ENCODE data around the gene CRLF1. TPM values are rescaled to one million over a fixed set of nuclear protein-coding genes. Genes with fewer than 3 reads are reported as not detected.

Gene CRLF1, protein sequence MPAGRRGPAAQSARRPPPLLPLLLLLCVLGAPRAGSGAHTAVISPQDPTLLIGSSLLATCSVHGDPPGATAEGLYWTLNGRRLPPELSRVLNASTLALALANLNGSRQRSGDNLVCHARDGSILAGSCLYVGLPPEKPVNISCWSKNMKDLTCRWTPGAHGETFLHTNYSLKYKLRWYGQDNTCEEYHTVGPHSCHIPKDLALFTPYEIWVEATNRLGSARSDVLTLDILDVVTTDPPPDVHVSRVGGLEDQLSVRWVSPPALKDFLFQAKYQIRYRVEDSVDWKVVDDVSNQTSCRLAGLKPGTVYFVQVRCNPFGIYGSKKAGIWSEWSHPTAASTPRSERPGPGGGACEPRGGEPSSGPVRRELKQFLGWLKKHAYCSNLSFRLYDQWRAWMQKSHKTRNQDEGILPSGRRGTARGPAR
- total RNA-seq (2014; rRNA removed; shearing (Covaris generic)) = 0.32 and 2.6 TPM in 2 replicates
- 0.42 and 0.57 TPM in 2 replicates for polyA plus RNA-seq (2015; cell fraction: cytosol; rRNA removed)
- polyA plus RNA-seq (2015; cell fraction: nucleus; rRNA removed) = not detected in 2 replicates

DNA sequence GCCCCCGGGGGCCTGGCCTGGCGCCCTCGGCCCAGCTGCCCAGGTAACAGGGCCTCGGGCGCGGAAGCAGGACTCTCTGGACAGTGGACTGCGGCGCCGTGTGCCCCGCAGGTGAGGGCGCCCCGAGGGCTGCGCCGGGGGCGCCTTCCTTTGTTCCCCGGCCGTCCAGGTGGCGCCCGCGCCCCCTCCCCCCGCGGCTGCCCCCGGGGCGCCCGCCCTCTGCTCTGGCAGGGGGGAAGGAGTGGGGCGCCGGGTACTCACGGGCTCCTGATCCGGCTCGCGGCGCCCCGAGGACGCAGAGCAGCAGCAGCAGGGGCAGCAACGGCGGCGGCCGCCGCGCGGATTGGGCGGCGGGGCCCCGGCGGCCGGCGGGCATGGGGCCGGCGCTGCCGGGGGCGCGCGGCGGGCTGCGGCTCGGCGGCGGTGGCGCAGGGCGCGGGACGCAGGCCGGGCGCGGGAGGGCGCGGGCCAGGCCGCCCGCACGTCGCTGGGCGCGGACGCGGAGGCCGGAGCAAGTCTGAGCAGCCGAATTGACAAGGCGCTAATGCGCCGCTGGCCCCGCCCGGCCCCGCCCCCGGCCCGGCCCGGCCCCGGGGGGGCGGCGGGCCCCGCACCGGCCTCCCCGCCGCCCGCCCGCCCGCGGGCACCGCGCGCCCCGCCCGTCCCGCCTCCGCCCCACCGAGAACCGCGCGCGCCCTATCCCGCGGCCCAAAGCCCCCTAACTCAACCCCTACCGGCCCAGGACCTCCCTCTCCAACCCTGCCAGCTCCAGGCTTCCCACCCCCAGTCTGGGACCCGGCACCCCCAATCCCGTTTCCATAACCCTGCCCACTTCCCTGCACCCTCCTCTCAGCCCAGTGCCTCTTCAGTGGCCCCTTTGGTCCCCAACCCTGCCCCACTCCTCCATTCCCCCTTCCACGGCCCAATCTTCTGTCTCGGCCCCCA is at the start of gene CRLF1:
Gene CRLF1, minus strand, starts transcription at position 519 of the 945 bp plus-strand sequence. Its CDS starts 143 bp downstream, at position 376.
- in situ Hi-C loops (cut with HindIII; ENCODE audit: low pct_unique_long_range_greater_than_20kb, low sequenced_read_pairs) = no loop called here
- no peak for DNase-seq (ENCODE audit: low read depth, low spot score)

DNA sequence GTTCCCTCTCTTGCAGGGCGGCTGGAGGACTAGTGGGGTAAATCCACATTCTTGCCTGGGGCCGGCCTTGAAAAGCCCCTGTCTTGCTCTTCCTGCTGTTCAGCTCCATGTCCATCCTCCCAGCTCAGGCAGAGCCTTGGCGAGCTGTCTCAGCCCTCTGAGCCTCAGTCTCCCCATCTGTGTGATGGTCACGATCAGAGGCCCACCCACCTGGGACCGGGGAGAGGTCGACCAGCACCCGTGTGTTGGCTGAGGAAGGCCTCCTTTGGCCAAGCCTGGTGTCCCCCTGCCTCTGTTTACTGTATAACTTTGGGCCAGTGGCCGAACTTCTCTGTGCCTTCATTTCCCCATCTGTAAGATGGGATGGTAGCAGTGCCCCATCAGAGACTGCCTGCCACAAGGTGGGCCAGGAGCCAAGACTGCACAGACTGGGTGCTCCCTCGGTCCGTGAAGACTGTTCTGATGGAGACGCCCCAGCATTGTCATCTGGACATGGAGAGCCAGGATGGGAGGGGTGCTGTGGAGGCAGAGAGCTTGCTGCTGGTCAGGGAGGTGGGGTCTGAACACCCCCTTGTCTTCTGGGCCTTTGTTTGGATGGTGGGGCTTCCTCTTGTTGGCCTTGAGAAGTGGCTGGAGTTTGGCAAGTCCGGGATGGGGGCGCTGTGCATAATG is 48.7 kb upstream of the CRLF1 start:
- no peak for DNase-seq (ENCODE audit: low read depth, low spot score)
- in situ Hi-C loops (cut with HindIII; ENCODE audit: low pct_unique_long_range_greater_than_20kb, low sequenced_read_pairs) = no loop called here

GRCh38 chr19:18654469-18654868 is 47.9 kb upstream of the CRLF1 start:
- in situ Hi-C loops (cut with HindIII; ENCODE audit: low pct_unique_long_range_greater_than_20kb, low sequenced_read_pairs) = no loop called here
- DNase-seq (ENCODE audit: low read depth, low spot score) = no peak

DNA sequence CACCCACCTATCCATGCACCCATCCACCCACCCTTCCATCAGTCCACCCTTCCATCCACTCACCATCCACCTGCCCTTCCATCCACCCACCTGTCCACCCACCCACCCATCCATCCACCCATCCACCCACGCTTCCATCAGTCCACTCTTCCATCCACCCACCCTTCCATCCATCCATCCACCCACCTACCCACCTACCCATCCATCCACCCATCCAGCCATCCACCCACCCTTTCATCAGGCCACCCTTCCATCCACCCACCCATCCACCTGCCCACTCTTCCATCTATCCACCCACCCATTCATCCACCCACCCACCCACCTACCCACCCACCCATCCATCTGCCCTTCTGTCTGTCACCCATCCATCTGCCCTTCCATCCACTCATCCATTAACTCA is 47.3 kb upstream of the CRLF1 start:
- in situ Hi-C loops (cut with HindIII; ENCODE audit: low pct_unique_long_range_greater_than_20kb, low sequenced_read_pairs) = no loop called here
- DNase-seq (ENCODE audit: low read depth, low spot score) = no peak

DNA sequence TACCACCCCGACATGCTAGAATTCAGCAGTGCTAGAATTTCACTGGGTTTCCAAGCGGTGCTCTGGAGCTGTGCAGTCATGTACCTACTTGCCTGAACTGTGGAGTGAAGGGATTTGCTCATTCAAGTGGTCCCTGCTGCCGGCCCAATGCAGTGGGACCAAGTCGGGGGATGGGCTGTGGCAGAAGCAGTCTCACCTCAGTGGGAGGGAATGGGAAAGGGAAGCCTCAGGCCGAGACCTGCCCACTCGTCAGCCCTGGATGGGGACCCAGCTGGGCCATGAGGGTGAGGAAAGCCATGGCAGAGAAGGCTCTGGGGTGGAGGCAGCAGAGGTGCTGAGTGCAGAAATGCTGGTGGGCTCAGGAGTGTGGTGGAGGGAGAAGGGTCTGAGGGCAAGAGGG is 45.1 kb upstream of the CRLF1 start:
- in situ Hi-C loops (cut with HindIII; ENCODE audit: low pct_unique_long_range_greater_than_20kb, low sequenced_read_pairs) = no loop called here
- no peak for DNase-seq (ENCODE audit: low read depth, low spot score)

DNA sequence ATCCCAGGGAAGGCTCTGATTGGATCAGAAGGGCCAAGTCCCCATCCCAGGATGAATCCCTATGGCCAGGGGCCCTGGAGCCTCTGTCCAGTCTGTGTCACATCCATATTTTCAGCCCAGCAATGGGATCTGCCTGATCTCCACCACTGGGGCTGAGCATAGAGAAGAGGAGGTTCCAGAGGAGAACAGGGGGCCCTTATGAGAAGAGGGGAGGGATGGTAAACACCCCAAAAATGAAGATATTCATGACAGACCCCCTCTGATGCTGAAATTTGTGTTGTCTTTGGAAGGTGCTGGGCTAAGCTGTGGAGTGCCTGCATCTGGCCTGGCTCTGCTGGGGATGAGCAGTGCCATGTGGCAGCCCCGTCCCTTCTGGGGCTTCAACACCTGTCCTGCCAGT is 44.7 kb upstream of the CRLF1 start:
- in situ Hi-C loops (cut with HindIII; ENCODE audit: low pct_unique_long_range_greater_than_20kb, low sequenced_read_pairs) = no loop called here
- no peak for DNase-seq (ENCODE audit: low read depth, low spot score)

DNA sequence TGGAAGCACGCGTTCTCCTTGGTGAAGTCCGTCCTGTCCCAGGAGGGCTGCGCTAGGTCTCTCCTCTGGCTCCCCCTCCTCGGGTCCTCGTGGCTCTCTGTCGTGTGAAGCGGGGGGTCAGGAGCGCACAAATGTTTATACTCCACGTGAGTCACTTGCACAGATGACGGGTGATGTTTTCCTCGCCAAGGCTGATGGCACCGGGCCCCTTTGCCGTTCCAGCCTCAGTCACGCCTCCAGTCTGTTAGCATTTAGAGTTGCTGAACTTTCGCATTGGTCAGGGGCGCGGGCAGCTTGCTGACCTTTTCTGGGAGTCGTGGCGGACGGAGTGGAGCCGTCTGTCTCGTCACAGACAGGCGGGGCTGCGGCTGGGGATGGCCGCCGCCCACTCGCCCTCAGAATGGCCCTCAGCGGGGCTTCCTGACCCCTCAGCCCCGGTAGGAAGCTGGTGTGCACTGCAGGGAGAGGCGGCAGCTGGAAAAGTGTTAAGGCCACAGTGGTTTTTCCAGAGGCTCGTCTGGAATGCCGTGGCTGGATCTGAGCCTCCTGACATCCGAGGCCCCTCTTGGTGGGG is 44.0 kb upstream of the CRLF1 start:
- no peak for DNase-seq (ENCODE audit: low read depth, low spot score)
- in situ Hi-C loops (cut with HindIII; ENCODE audit: low pct_unique_long_range_greater_than_20kb, low sequenced_read_pairs) = no loop called here

DNA sequence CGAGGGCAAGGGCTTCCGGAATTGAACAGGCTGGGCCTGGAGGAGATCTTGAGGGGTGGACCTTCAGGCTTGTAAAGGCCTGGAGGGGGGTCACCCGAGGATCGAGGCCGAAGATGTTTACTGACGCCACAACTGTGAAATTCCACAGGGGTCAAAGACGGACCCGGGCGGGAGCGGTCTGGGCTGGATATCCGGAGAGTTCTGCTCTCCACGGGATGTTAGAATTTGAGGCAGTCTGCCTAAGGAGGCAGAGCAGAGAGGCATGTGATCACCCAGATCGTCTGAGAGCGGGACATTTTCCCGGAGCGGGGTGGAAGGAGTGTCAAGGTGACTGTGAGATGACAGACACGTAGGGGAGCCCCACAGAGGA is 43.4 kb upstream of the CRLF1 start:
- DNase-seq (ENCODE audit: low read depth, low spot score) = no peak
- in situ Hi-C loops (cut with HindIII; ENCODE audit: low pct_unique_long_range_greater_than_20kb, low sequenced_read_pairs) = no loop called here

DNA sequence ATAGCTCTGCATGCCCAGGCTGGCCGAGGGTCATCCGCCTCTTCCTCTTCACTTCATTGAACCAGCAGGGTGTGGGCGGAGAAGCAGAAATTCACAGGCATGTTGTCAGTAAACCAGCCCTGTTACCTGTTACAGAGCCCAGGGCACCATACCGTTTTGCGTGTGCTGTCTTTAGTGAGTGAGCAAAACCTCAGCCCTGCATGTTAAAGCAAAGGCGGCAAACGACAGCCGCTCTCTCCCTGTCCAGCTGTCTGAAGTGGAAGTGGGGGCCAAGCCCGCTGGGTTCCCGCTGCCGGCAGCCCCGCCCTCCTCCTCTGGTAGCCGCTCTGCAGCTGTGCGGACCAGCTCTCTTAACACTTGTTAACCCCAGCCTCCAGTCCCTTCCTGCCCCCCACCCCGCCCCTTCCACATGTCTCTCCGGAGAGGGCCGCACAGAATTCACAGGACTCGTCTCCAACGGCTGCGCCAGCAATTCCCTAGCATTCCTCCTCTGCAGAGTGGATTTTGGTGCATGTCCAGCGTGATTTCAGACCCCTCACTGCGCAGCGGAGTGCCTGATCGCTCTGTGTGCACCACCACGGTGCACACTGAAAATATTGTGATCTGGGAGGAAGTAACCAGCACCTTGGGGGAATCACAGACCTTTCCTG is 42.9 kb upstream of the CRLF1 start:
- DNase-seq (ENCODE audit: low read depth, low spot score) = no peak

GRCh38 chr19:18648973-18649315 is 42.3 kb upstream of the CRLF1 start:
- DNase-seq (ENCODE audit: low read depth, low spot score) = no peak
- in situ Hi-C loops (cut with HindIII; ENCODE audit: low pct_unique_long_range_greater_than_20kb, low sequenced_read_pairs) = no loop called here

More for the DNA sequence above, 42.9 kb upstream of the CRLF1 start:
- in situ Hi-C loops (cut with HindIII; ENCODE audit: low pct_unique_long_range_greater_than_20kb, low sequenced_read_pairs) = no loop called here

- in situ Hi-C loops (cut with HindIII; ENCODE audit: low pct_unique_long_range_greater_than_20kb, low sequenced_read_pairs) = no loop called here
These were observed 41.2 kb upstream of the CRLF1 start for GRCh38 chr19:18647807-18648206.

GRCh38 chr19:18647371-18647767 is 40.8 kb upstream of the CRLF1 start:
- in situ Hi-C loops (cut with HindIII; ENCODE audit: low pct_unique_long_range_greater_than_20kb, low sequenced_read_pairs) = no loop called here
- DNase-seq (ENCODE audit: low read depth, low spot score) = no peak

More at GRCh38 chr19:18647807-18648206, 41.2 kb upstream of the CRLF1 start:
- DNase-seq (ENCODE audit: low read depth, low spot score) = no peak

DNA sequence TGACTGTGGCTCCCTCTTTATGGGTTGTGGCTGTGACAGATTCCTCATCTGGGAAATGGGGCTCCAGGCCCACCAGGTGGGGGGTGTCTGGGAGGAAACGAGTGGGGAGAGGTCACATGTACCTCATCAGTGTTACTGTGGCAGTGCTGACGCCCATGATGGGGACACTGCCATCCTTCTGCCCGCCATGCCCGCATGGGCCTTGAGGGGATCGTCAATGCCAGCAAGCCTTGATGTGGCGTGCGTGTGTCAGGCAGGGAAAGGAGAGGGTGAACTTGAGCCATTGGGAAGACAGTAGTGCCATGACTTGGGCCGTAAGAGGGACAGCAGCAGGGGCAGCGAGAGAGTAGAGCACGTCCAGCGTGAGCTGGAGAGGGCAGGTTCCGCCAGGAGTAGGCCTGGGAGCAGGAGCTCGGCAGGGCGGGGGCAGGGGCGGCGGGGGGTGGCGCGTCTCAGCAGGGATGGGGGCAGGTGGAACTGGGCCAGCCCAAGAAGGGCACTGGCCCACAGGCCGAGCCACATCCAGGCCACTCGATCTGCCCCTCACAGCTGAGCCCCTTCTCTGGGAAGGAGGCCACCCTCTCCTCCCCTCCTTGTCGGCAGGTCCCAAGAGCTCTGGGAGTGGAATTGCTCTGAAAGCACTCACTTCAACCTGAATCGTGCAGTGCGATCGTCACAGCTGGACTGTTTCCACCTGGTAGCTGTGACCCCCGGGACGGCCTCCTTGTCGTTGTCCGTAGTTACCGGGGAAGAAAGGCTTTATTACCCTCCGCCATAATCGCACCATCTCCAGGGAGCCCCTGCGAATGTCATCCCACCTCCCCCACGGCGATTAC is 40.2 kb upstream of the CRLF1 start:
- in situ Hi-C loops (cut with HindIII; ENCODE audit: low pct_unique_long_range_greater_than_20kb, low sequenced_read_pairs) = no loop called here
- no peak for DNase-seq (ENCODE audit: low read depth, low spot score)

DNA sequence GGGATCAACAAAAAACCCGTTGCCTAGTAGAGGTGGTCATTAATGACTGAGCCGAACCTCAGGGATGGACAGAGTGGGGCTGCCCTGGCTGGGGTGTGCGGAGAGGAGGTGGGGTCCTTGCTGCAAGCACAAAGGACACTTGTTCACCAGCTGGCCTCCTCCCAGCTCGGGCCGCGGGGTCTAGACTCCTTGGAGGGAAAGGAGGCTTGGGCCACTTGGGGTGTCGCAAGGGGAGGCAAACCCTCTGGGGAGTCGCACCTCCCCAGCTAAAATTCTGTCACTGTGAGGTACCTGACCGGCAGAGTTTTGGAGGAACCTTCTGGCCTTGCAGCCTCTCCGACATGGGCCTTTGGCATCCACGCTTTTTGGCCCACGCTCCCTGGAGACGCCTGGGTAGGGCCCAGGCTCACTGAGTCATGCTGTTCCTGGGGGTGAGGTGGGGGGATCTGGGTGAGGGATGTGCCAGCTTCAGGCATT is 38.5 kb upstream of the CRLF1 start:
- in situ Hi-C loops (cut with HindIII; ENCODE audit: low pct_unique_long_range_greater_than_20kb, low sequenced_read_pairs) = no loop called here
- no peak for DNase-seq (ENCODE audit: low read depth, low spot score)

DNA sequence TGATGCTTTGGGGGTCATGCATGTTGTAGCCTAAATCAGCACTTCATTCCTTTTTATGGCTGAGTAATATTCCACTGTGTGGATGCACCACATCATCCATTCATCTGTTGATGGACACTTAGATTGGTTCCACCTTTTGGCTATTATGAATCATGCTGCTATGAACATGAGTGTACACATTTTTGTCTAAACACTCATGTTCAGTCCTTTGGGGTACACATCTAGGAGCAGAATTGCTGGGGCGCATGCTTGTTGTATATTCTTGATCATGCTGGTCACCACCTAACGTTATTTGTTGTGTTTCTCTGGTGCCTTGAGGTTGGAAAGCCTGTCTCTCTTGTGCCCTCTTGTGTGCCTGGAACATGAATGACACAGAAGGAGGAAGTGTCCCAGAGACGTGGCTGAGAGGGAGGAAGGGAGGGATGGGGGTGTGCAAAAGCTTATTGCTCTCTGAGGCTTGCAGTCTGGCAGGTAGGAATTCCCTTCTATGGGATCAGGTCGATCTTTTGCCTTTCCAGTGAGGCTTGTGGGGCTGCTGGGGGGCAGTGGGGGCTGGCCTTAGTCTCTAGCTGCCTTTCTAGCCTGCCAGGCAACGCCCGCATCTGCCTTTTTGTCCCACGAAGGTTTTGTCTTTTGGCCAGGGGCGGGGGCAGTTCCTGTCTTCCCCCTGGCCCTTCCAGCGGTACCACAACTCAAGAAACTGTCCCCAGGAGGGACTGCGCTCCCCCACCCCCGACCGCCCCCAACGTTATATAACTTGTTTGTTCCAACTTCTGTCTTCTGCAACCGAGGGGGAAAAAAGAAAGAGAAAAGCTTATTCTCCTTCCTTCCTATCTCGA is 37.8 kb upstream of the CRLF1 start:
- in situ Hi-C loops (cut with HindIII; ENCODE audit: low pct_unique_long_range_greater_than_20kb, low sequenced_read_pairs) = no loop called here
- DNase-seq (ENCODE audit: low read depth, low spot score) = no peak

Data from SK-MEL-5 (cell line).